Nephron progenitor cell (in vitro differentiated cells): Measurements from ENCODE around the gene CT47C1.

ENCODE experiments used
- DNase-seq: peaks from one replicate; pipeline ENCODE4 v3.0.0; 2021
- H3K27ac Mint-ChIP-seq: 2 replicates; pipeline ENCODE4 v1.8.0; 2021; ENCODE audit warnings: mild to moderate bottlenecking, moderate library complexity, mixed read lengths
- H3K27me3 Mint-ChIP-seq: 2 replicates; pipeline ENCODE4 v1.8.0; 2021; ENCODE audit warnings: mild to moderate bottlenecking, low read depth, mixed read lengths; ENCODE audit not compliant: poor library complexity
- H3K36me3 Mint-ChIP-seq: 2 replicates; pipeline ENCODE4 v1.8.0; 2021; ENCODE audit warnings: low read depth, mixed read lengths
- H3K4me1 Mint-ChIP-seq: 2 replicates; pipeline ENCODE4 v1.8.0; 2021; ENCODE audit warnings: mixed read lengths
- H3K4me3 Mint-ChIP-seq: 2 replicates; pipeline ENCODE4 v1.8.0; 2021; ENCODE audit warnings: mild to moderate bottlenecking, moderate library complexity, mixed read lengths
- H3K9me3 Mint-ChIP-seq: 2 replicates; pipeline ENCODE4 v1.8.0; 2021; ENCODE audit warnings: mild to moderate bottlenecking, moderate library complexity, mixed read lengths
- CTCF ChIP-seq: fragments of 200-600 bp; sonication (generic); IDR thresholded peaks from 2 replicates; pipeline ENCODE4 v1.5.0; 2021; ENCODE audit warnings: antibody characterized with exemption

CT47C1 gene

GRCh38 chrX:119071381-119071780 is 1.4 kb upstream of the CT47C1 start:
- H3K36me3 Mint-ChIP-seq, result no peaks in the 10 kb centered on the region
- no peak overlapping the region for H3K4me3 Mint-ChIP-seq
- peaks cover 22% of the 10 kb centered on the region for H3K9me3 Mint-ChIP-seq
- no peak for DNase-seq
- peaks cover 7% of the 10 kb centered on the region for H3K27me3 Mint-ChIP-seq
- TF ChIP-seq CTCF, result no peak
- H3K27ac Mint-ChIP-seq, result no peak overlapping the region
- no peaks in the 10 kb centered on the region for H3K4me1 Mint-ChIP-seq

GRCh38 chrX:119073200-119073905 is 560 bp downstream of the CT47C1 start:
- H3K27ac Mint-ChIP-seq, result no peak overlapping the region
- H3K4me3 Mint-ChIP-seq, result no peak overlapping the region
- peaks cover 35% of the 10 kb centered on the region for H3K9me3 Mint-ChIP-seq
- no peaks in the 10 kb centered on the region for H3K36me3 Mint-ChIP-seq
- TF ChIP-seq CTCF, result no peak
- DNase-seq, result no peak
- no peaks in the 10 kb centered on the region for H3K4me1 Mint-ChIP-seq
- H3K27me3 Mint-ChIP-seq, result peaks cover 7% of the 10 kb centered on the region

GRCh38 chrX:119073911-119074310 is 1.1 kb downstream of the CT47C1 start:
- peaks cover 40% of the 10 kb centered on the region for H3K9me3 Mint-ChIP-seq
- H3K36me3 Mint-ChIP-seq, result no peaks in the 10 kb centered on the region
- no peak overlapping the region for H3K4me3 Mint-ChIP-seq
- TF ChIP-seq CTCF, result no peak
- no peak for DNase-seq
- peaks cover 7% of the 10 kb centered on the region for H3K27me3 Mint-ChIP-seq
- no peak overlapping the region for H3K27ac Mint-ChIP-seq
- H3K4me1 Mint-ChIP-seq, result no peaks in the 10 kb centered on the region

GRCh38 chrX:119075270-119076025 is 2.7 kb downstream of the CT47C1 start:
- DNase-seq, result no peak
- Mint-ChIP-seq H3K27ac (no peak overlapping the region), H3K36me3 (no peaks in the 10 kb centered on the region)

GRCh38 chrX:119082278-119082677 is 9.5 kb downstream of the CT47C1 start:
- Mint-ChIP-seq H3K27ac (no peak overlapping the region), H3K4me3 (no peak overlapping the region), H3K27me3 (peaks cover 3% of the 10 kb centered on the region), H3K9me3 (peaks cover 43% of the 10 kb centered on the region), H3K4me1 (peaks cover 7% of the 10 kb centered on the region), H3K36me3 (no peaks in the 10 kb centered on the region)
- TF ChIP-seq CTCF, result no peak
- no peak for DNase-seq

More at GRCh38 chrX:119075270-119076025, 2.7 kb downstream of the CT47C1 start:
- Mint-ChIP-seq H3K4me3 (no peak overlapping the region), H3K4me1 (no peaks in the 10 kb centered on the region), H3K9me3 (peaks cover 53% of the 10 kb centered on the region), H3K27me3 (peaks cover 7% of the 10 kb centered on the region)
- no peak for TF ChIP-seq CTCF
